DND-41 (cell line): ENCODE data around the gene TMPRSS5.

Source experiments
- ATAC-seq: fragments of 200-7000 bp; cut with Tn5 transposase; 3 replicates; pipeline ENCODE4 v1.9.1; 2021; ENCODE audit warnings: low read depth; ENCODE audit not compliant: insufficient read depth
- DNase-seq: peaks from one replicate; pipeline ENCODE4 v3.0.0-alpha.2; 2020
- H2AFZ ChIP-seq: 2 replicates; pipeline ENCODE4 v1.6.0; 2012; ENCODE audit warnings: low read depth, low read length
- H3K27ac ChIP-seq: 2 replicates; pipeline ENCODE4 v1.5.1; 2012; ENCODE audit warnings: low read length, inconsistent platforms
- H3K27me3 ChIP-seq: fragments of 200-600 bp; sonication (generic); 2 replicates; pipeline ENCODE4 v1.6.0; 2012; ENCODE audit warnings: low read length, mild to moderate bottlenecking, inconsistent platforms; ENCODE audit not compliant: insufficient read depth, poor library complexity
- H3K36me3 ChIP-seq: 2 replicates; pipeline ENCODE4 v1.5.1; 2012; ENCODE audit warnings: low read length, inconsistent platforms; ENCODE audit not compliant: insufficient read depth
- H3K4me1 ChIP-seq: 2 replicates; pipeline ENCODE4 v1.5.1; 2012; ENCODE audit warnings: mild to moderate bottlenecking, low read length; ENCODE audit not compliant: insufficient read depth
- H3K4me2 ChIP-seq: 2 replicates; pipeline ENCODE4 v1.6.0; 2012; ENCODE audit warnings: mild to moderate bottlenecking, moderate library complexity, low read length, inconsistent platforms; ENCODE audit not compliant: insufficient read depth
- H3K4me3 ChIP-seq, 2 experiments: fragments of 200-600 bp in 1 of 2; shearing (Covaris generic) in 1 of 2; 2 replicates each; pipeline ENCODE4 v1.5.1; 2012 to 2016; ENCODE audit warnings: inconsistent platforms in 2 of 2, low read length in 2 of 2, mild to moderate bottlenecking in 2 of 2, low read depth in 1 of 2, moderate library complexity in 1 of 2
- H3K79me2 ChIP-seq: 2 replicates; pipeline ENCODE4 v1.6.0; 2012; ENCODE audit warnings: low read length, inconsistent platforms; ENCODE audit not compliant: insufficient read depth
- H3K9ac ChIP-seq: 2 replicates; pipeline ENCODE4 v1.6.0; 2012; ENCODE audit warnings: low read depth, mild to moderate bottlenecking, inconsistent platforms, low read length, moderate library complexity
- H3K9me3 ChIP-seq: 2 replicates; pipeline ENCODE4 v1.5.1; 2012; ENCODE audit warnings: low read length, moderate library complexity, mild to moderate bottlenecking, inconsistent platforms; ENCODE audit not compliant: insufficient read depth, severe bottlenecking
- H4K20me1 ChIP-seq: 2 replicates; pipeline ENCODE4 v1.6.0; 2012; ENCODE audit warnings: low read length; ENCODE audit not compliant: insufficient read depth
- CTCF ChIP-seq: IDR thresholded peaks from 2 replicates; pipeline ENCODE4 v1.5.1; 2012; ENCODE audit warnings: borderline replicate concordance, low read length, moderate library complexity, mild to moderate bottlenecking; ENCODE audit not compliant: poor library complexity, severe bottlenecking; ENCODE audit errors: extremely low read depth
- EZH2 ChIP-seq: IDR thresholded peaks from 3 replicates; pipeline ENCODE4 v1.6.1; 2012; ENCODE audit warnings: borderline replicate concordance, low read depth, mild to moderate bottlenecking, moderate library complexity, low read length, inconsistent platforms; ENCODE audit not compliant: severe bottlenecking

TMPRSS5 gene

GRCh38 chr11:113701491-113701890 is 4.6 kb downstream of the TMPRSS5 start:
- TF ChIP-seq EZH2 (no peak), CTCF (no peak)

GRCh38 chr11:113698515-113698914 is 7.6 kb downstream of the TMPRSS5 start:
- Histone ChIP-seq H3K9ac (no peak overlapping the region), H3K4me2 (no peak overlapping the region)
- TF ChIP-seq EZH2 (no peak), CTCF (no peak)

More at GRCh38 chr11:113701491-113701890, 4.6 kb downstream of the TMPRSS5 start:
- Histone ChIP-seq H3K79me2 (no peaks in the 10 kb centered on the region), H4K20me1 (no peaks in the 10 kb centered on the region), H3K4me2 (no peak overlapping the region), H3K9me3 (no peaks in the 10 kb centered on the region), H3K4me3 (no peak overlapping the region), H3K27me3 (no peaks in the 10 kb centered on the region), H3K27ac (no peak overlapping the region), H2AFZ (no peak overlapping the region), H3K36me3 (no peaks in the 10 kb centered on the region), H3K9ac (no peak overlapping the region), H3K4me1 (no peaks in the 10 kb centered on the region)
- DNase-seq (no peak), ATAC-seq (no peak)

GRCh38 chr11:113697756-113698407 is 8.2 kb downstream of the TMPRSS5 start:
- no peak overlapping the region for H3K4me3 ChIP-seq
- no peaks in the 10 kb centered on the region for H3K36me3 ChIP-seq
- no peaks in the 10 kb centered on the region for H3K9me3 ChIP-seq
- H2AFZ ChIP-seq: no peak overlapping the region
- no peak for DNase-seq
- no peak for TF ChIP-seq CTCF
- TF ChIP-seq EZH2: no peak
- H3K27ac ChIP-seq: no peak overlapping the region
- H4K20me1 ChIP-seq: no peaks in the 10 kb centered on the region
- H3K4me2 ChIP-seq: no peak overlapping the region
- H3K9ac ChIP-seq: no peak overlapping the region
- no peaks in the 10 kb centered on the region for H3K4me1 ChIP-seq
- no peaks in the 10 kb centered on the region for H3K27me3 ChIP-seq
- no peak for ATAC-seq
- no peaks in the 10 kb centered on the region for H3K79me2 ChIP-seq

More at GRCh38 chr11:113698515-113698914, 7.6 kb downstream of the TMPRSS5 start:
- ATAC-seq: no peak
- Histone ChIP-seq H3K27me3 (no peaks in the 10 kb centered on the region), H3K4me1 (no peaks in the 10 kb centered on the region), H3K27ac (no peak overlapping the region), H3K9me3 (no peaks in the 10 kb centered on the region), H3K36me3 (no peaks in the 10 kb centered on the region), H2AFZ (no peak overlapping the region), H4K20me1 (no peaks in the 10 kb centered on the region), H3K79me2 (no peaks in the 10 kb centered on the region), H3K4me3 (no peak overlapping the region)
- no peak for DNase-seq
